ENCODE data around the gene IMMP2L. TPM values are rescaled to one million over a fixed set of nuclear protein-coding genes. Genes with fewer than 3 reads are reported as not detected.
A peak's percentile ranks its signal among the peaks of the same experiment; 100 is the strongest.

The IMMP2L gene
- total and polyA plus RNA-seq, 2 of the 8 experiments (the other 6 are each of a cell fraction or from before 2014, with no cell fraction given) = 2.3 to 10.1 TPM

DNA sequence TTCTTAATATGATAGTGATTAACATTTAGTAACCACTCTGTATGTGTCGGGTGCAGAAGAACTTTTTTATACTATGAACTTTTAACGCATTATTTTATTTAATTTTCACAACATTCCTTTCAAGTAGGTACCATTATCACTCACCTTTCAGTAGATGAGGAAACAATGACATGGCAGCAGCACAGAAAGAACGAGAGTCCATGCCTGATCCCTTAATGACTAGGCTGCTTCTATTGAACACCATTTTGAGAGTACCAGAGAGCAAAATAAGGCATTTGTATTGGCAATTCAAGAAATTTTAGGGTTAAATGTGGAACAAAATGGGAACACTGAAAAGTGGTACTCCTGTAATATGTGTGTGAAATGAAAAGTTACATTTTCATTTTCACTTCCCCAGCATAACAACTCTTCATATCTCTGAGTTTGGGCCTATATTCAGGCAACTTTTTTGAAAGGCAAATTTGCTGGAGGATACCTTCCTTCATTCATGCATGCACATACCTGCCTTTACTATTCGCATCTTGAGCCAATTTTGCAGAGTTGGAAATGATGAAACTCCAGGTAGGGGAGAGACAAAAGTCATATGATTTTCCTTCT, 458.5 kb downstream of the IMMP2L start:
- POLR2A ChIA-PET (ENCODE audit: partially characterized antibody) = no interaction called here
- no peak overlapping the region for H3K56ac ChIP-seq (replicated peaks; ENCODE audit: insufficient read length, low read depth, low read length)

More for the DNA sequence above, 458.5 kb downstream of the IMMP2L start:
- FAIRE-seq (no peak), DNase-seq (ENCODE audit: low read depth in 1 of 2, low spot score in 2 of 2) (no peak)
- no peak overlapping the region for H3K4me2 ChIP-seq (ENCODE audit: insufficient read depth in 1 of 2, low read depth in 2 of 2, low read length in 2 of 2)
- no peak overlapping the region for H2AFZ ChIP-seq (ENCODE audit: low read length)
- H4K5ac ChIP-seq (ENCODE audit: insufficient read length, low read depth, low read length) = peak overlapping the region; percentile 77
- WGBS, 2 experiments (ENCODE audit: extremely low coverage in 1 of 2, insufficient coverage in 1 of 2, insufficient read length in 1 of 2, insufficient replicate concordance in 2 of 2, low coverage in 1 of 2, low lambda C conversion rate in 2 of 2, missing lambda C conversion rate in 1 of 2) = 85% methylated on average over 4 of the region's 4 CpGs; no CpG with 5 or more reads in 1 of the 2 experiments
- no peak overlapping the region for H3K4ac ChIP-seq (replicated peaks; ENCODE audit: insufficient read length, low read depth, low read length)
- no peaks in the 10 kb centered on the region for H3K27me3 ChIP-seq (replicated peaks in 1 of 4; ENCODE audit: control insufficient read depth in 3 of 4, extremely low read depth in 1 of 4, insufficient read depth in 3 of 4, low read length in 3 of 4)
- TF ChIP-seq HDAC2 (IDR thresholded peaks at IDR 0.05; ENCODE audit: borderline replicate concordance in 1 of 2, low read depth in 2 of 2, low read length in 2 of 2) (no peak), CEBPB (IDR thresholded peaks at IDR 0.05; ENCODE audit: low read depth, low read length) (no peak), GTF2F1 (IDR thresholded peaks at IDR 0.05; ENCODE audit: borderline replicate concordance, low read depth, low read length) (no peak), POLR2AphosphoS5 (IDR thresholded peaks at IDR 0.05; ENCODE audit: low read depth, low read length) (no peak), GABPA (IDR thresholded peaks at IDR 0.05; ENCODE audit: borderline replicate concordance, insufficient read depth, low read length) (no peak), CREB1 (IDR thresholded peaks at IDR 0.05) (no peak), RAD21 (IDR thresholded peaks at IDR 0.05 in 1 of 2, conservative IDR thresholded peaks at IDR 0.05 in 1 of 2; ENCODE audit: low read depth in 2 of 2, low read length in 2 of 2) (no peak), FOSL1 (IDR thresholded peaks at IDR 0.05; ENCODE audit: insufficient read depth, low read depth, low read length) (no peak), BACH1 (IDR thresholded peaks at IDR 0.05; ENCODE audit: low read length) (no peak)
- CTCF ChIA-PET (ENCODE audit: partially characterized antibody) = no interaction called here
- no peaks in the 10 kb centered on the region for H3K79me1 ChIP-seq (ENCODE audit: low read depth, low read length)
- H3K79me2 ChIP-seq (ENCODE audit: control insufficient read depth in 1 of 2, insufficient read depth in 2 of 2, low read length in 2 of 2) = no peaks in the 10 kb centered on the region
- no peak overlapping the region for H2BK20ac ChIP-seq (ENCODE audit: low read length)
- H4K8ac ChIP-seq (ENCODE audit: extremely low read depth, insufficient read depth, low read length) = no peak overlapping the region
- no peak overlapping the region for H3K27ac ChIP-seq (ENCODE audit: low read depth, low read length)
- no peak overlapping the region for H3K4me3 ChIP-seq (ENCODE audit: extremely low read depth in 1 of 4, insufficient read depth in 2 of 4, low read depth in 3 of 4, low read length in 4 of 4)
- no peak overlapping the region for H3K9ac ChIP-seq (replicated peaks in 1 of 4; ENCODE audit: extremely low read depth in 1 of 4, low read depth in 3 of 4, low read length in 3 of 4)
- H2AK5ac ChIP-seq (ENCODE audit: low read depth, low read length) = no peak overlapping the region
- no peaks in the 10 kb centered on the region for H3K36me3 ChIP-seq (ENCODE audit: control insufficient read depth in 2 of 4, insufficient read depth in 4 of 4, low read length in 3 of 4)
- H2BK5ac ChIP-seq (ENCODE audit: low read depth, low read length) = no peak overlapping the region
- H3K23me2 ChIP-seq (ENCODE audit: low read depth, low read length) = no peaks in the 10 kb centered on the region
- no peak overlapping the region for H4K91ac ChIP-seq (replicated peaks; ENCODE audit: insufficient read length, low read length)
- H3K4me1 ChIP-seq (replicated peaks in 1 of 4; ENCODE audit: control insufficient read depth in 3 of 4, insufficient read depth in 4 of 4, low read length in 3 of 4) = peaks cover 0 to 8% (median 0%) of the 10 kb centered on the region in 4 experiments; a peak in 3 of 7 replicates
- H3K14ac ChIP-seq (ENCODE audit: insufficient read length) = no peak overlapping the region
- no peaks in the 10 kb centered on the region for H3K9me3 ChIP-seq (ENCODE audit: insufficient read depth in 2 of 2, low read depth in 1 of 2, low read length in 1 of 2)
- no peak overlapping the region for H3K23ac ChIP-seq (ENCODE audit: insufficient read length)
- no peak overlapping the region for H2BK15ac ChIP-seq (ENCODE audit: low read length)
- no peak overlapping the region for H2BK120ac ChIP-seq (replicated peaks; ENCODE audit: low read depth, low read length)
- H2BK12ac ChIP-seq (ENCODE audit: low read depth, low read length) = no peak overlapping the region
- H3K18ac ChIP-seq (ENCODE audit: extremely low read depth, low read length) = no peak overlapping the region
- H4K20me1 ChIP-seq (replicated peaks in 1 of 2; ENCODE audit: control insufficient read depth in 1 of 2, insufficient read depth in 2 of 2, low read length in 2 of 2) = no peaks in the 10 kb centered on the region

All from H1 (cell line).